ENCODE measurements around the gene FAM47A. TPM values are rescaled to one million over a fixed set of nuclear protein-coding genes. Genes with fewer than 3 reads are reported as not detected.

The FAM47A gene
- not detected for total RNA-seq

- ATAC-seq = no peak
- POLR2A ChIA-PET = no interaction called here
- Mint-ChIP-seq H3K4me1 (no peaks in the 10 kb centered on the region), H3K27me3 (no peaks in the 10 kb centered on the region), H3K4me3 (no peak within 1 kb of the TSS), H3K9me3 (ENCODE audit: low read depth) (peaks cover 3% of the 10 kb centered on the region), H3K27ac (no peak within 1 kb of the TSS), H3K36me3 (ENCODE audit: low read depth) (no peaks in the 10 kb centered on the region)
- intact Hi-C loops (cut with DNase I, micrococcal nuclease) = no loop called here
- CTCF ChIA-PET = no interaction called here
- no peak for DNase-seq
These were observed at the start of gene FAM47A for GRCh38 chrX:34132028-34132427. Gene FAM47A (minus strand): TSS chrX:34132314. CDS start chrX:34132278, 36 bp downstream.

DNA sequence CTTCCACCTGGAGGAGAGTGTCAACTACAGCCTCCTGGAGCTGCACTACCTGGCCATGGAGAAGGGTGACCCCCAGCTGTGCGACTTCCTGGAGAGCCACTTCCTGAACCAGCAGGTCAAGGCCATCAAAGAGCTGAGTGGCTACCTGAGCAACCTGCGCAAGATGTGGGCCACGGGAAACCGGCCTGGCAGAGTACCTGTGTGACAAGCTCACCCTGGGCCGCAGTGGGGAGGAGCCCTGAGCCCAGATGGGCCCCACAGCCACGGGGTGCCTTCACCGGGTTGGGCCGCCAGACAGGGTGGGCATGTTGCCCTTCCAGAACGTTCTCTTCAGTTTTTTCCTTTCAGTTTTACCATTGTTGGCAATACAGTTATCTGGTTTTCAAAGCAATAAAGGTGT lies 15.2 kb upstream of the FAM47A start:
- Mint-ChIP-seq H3K4me3 (no peak overlapping the region), H3K27me3 (no peaks in the 10 kb centered on the region), H3K4me1 (no peaks in the 10 kb centered on the region), H3K9me3 (ENCODE audit: low read depth) (peaks cover 2% of the 10 kb centered on the region), H3K27ac (no peak overlapping the region), H3K36me3 (ENCODE audit: low read depth) (no peaks in the 10 kb centered on the region)
- no peak for DNase-seq
- intact Hi-C loops (cut with DNase I, micrococcal nuclease) = no loop called here
- no peak for ATAC-seq
- POLR2A ChIA-PET = no interaction called here
- CTCF ChIA-PET = no interaction called here

DNA sequence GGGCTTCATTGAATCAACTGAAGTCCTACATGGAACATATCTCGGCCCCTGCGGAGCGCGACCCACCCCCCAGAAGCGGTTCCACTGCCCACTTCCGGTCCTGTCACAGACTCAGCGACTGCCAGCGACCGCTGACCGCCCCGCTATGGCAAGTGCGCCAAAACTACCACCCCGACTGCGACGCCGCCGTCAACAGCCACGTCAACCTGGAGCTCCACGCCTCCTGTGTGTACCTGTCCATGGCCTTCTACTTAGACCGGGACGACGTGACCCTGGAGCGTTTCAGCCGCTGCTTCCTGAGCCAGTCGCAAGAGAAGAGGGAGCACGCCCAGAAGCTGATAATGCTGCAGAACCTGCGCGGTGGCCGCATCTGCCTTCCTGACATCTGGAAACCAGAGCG lies 14.8 kb upstream of the FAM47A start:
- no peak overlapping the region for H3K4me3 Mint-ChIP-seq
- intact Hi-C loops (cut with DNase I, micrococcal nuclease) = no loop called here
- H3K36me3 Mint-ChIP-seq (ENCODE audit: low read depth) = no peaks in the 10 kb centered on the region
- DNase-seq (no peak), ATAC-seq (no peak)
- H3K27ac Mint-ChIP-seq = no peak overlapping the region
- ChIA-PET POLR2A (no interaction called here), CTCF (no interaction called here)
- no peaks in the 10 kb centered on the region for H3K4me1 Mint-ChIP-seq
- H3K27me3 Mint-ChIP-seq = no peaks in the 10 kb centered on the region
- H3K9me3 Mint-ChIP-seq (ENCODE audit: low read depth) = peaks cover 2% of the 10 kb centered on the region

GRCh38 chrX:34144246-34144645 lies 12.1 kb upstream of the FAM47A start:
- intact Hi-C loops (cut with DNase I, micrococcal nuclease) = no loop called here
- H3K4me3 Mint-ChIP-seq = no peak overlapping the region
- DNase-seq = no peak
- no peak for ATAC-seq
- H3K4me1 Mint-ChIP-seq = no peaks in the 10 kb centered on the region
- ChIA-PET POLR2A (no interaction called here), CTCF (no interaction called here)
- no peaks in the 10 kb centered on the region for H3K27me3 Mint-ChIP-seq
- no peak overlapping the region for H3K27ac Mint-ChIP-seq
- H3K36me3 Mint-ChIP-seq (ENCODE audit: low read depth) = no peaks in the 10 kb centered on the region
- peaks cover 2% of the 10 kb centered on the region for H3K9me3 Mint-ChIP-seq (ENCODE audit: low read depth)

DNA sequence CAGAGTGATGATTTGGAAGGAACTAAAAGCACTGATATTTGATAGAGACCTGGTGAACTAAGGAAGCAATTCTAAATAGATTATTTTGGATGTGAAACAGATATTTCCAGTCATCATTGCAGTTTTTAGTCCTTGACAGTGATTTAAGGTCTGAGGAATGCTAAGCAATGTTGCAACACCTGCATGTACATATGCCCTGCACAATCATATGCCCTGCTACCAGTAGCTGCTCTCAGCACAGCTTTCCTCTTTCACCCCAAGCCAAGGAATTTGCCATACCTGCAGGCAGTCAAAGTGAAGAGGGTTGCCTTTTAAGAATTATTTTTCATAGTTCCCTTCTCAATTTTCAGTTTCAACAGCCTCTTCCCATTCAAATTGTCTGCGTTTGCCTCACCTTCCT lies 8.7 kb upstream of the FAM47A start:
- CTCF ChIA-PET = no interaction called here

DNA sequence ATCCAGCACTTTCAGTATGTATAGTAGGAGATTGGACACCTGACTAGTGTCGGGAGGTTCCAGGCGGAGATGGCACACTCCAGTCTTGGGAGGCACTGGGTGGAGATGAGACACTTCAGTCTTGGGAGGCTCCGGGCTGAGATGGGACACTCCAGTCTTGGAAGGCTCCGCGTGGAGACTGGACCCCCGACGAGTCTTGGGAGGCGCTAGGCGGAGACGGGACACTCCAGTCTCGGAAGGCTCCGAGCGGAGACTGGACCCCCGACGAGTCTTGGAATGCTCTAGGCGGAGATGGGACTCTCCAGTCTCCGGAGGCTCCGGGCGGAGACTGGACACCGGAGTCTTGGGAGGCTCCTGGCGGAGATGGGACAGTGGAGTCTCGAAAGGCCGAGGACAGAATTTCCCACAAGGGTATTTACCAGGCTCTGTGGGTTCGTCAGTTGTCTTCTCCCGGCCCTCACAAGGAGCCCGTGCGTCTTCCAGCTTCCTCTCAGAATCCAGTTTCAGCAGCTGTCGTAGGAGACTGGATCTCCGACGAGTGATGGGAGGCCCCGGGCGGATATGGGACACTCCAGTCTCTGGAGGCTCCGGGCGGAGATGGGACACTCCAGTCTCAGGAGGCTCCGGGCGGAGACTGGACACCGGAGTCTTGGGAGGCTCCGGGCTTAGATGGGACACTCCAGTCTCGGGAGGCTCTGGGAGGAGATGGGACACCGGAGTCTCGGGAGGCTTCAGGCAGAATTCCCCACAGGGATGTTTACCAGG lies 952 bp downstream of the FAM47A start:
- no peak for DNase-seq
- no peaks in the 10 kb centered on the region for H3K27me3 Mint-ChIP-seq
- H3K4me3 Mint-ChIP-seq = no peak overlapping the region
- H3K4me1 Mint-ChIP-seq = no peaks in the 10 kb centered on the region
- ChIA-PET CTCF (no interaction called here), POLR2A (no interaction called here)
- intact Hi-C loops (cut with DNase I, micrococcal nuclease) = no loop called here
- no peak overlapping the region for H3K27ac Mint-ChIP-seq
- H3K36me3 Mint-ChIP-seq (ENCODE audit: low read depth) = no peaks in the 10 kb centered on the region
- H3K9me3 Mint-ChIP-seq (ENCODE audit: low read depth) = peaks cover 3% of the 10 kb centered on the region
- no peak for ATAC-seq

More for the DNA sequence above, 8.7 kb upstream of the FAM47A start:
- no peak for DNase-seq
- no peak for ATAC-seq
- H3K9me3 Mint-ChIP-seq (ENCODE audit: low read depth) = peaks cover 2% of the 10 kb centered on the region
- POLR2A ChIA-PET = no interaction called here
- H3K4me3 Mint-ChIP-seq = no peak overlapping the region
- intact Hi-C loops (cut with DNase I, micrococcal nuclease) = no loop called here
- H3K27me3 Mint-ChIP-seq = no peaks in the 10 kb centered on the region
- no peak overlapping the region for H3K27ac Mint-ChIP-seq
- no peaks in the 10 kb centered on the region for H3K36me3 Mint-ChIP-seq (ENCODE audit: low read depth)
- no peaks in the 10 kb centered on the region for H3K4me1 Mint-ChIP-seq

GRCh38 chrX:34130501-34130900 lies 1.6 kb downstream of the FAM47A start:
- ChIA-PET POLR2A (no interaction called here), CTCF (no interaction called here)
- Mint-ChIP-seq H3K36me3 (ENCODE audit: low read depth) (no peaks in the 10 kb centered on the region), H3K27me3 (no peaks in the 10 kb centered on the region), H3K4me1 (no peaks in the 10 kb centered on the region), H3K27ac (no peak overlapping the region), H3K4me3 (no peak overlapping the region), H3K9me3 (ENCODE audit: low read depth) (peaks cover 3% of the 10 kb centered on the region)
- no peak for ATAC-seq
- DNase-seq = no peak
- intact Hi-C loops (cut with DNase I, micrococcal nuclease) = no loop called here

- Mint-ChIP-seq H3K9me3 (ENCODE audit: low read depth) (peaks cover 3% of the 10 kb centered on the region), H3K27ac (no peak overlapping the region), H3K4me1 (no peaks in the 10 kb centered on the region), H3K4me3 (no peak overlapping the region), H3K27me3 (no peaks in the 10 kb centered on the region), H3K36me3 (ENCODE audit: low read depth) (no peaks in the 10 kb centered on the region)
- ChIA-PET CTCF (interaction anchor here (0.6 kb wide), 1 partner anchor 407 kb away, joined by 3 read pairs; no protein-coding TSS in a partner anchor), POLR2A (no interaction called here)
- intact Hi-C loops (cut with DNase I, micrococcal nuclease) = no loop called here
- ATAC-seq = no peak
- no peak for DNase-seq
These were observed 6.1 kb downstream of the FAM47A start for GRCh38 chrX:34126011-34126410.

DNA sequence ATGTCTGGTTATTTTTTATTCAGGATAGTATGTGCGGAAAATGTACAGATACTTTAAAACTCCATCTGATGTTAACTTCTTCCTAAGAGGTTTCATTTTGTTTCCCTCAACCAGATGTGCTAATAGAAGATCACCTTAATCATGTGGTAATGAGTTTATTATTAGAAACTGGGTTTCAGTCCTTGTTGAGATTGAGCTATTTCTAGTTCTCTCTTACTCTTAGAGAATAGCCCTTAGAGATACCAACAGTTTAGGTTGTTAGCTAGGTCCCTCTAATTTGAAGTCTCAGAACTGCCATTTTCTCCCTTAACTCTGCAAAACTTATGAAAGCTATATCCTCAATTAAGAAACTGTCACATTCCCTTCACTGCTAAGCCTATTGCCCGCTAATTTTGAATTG lies 13.0 kb downstream of the FAM47A start:
- H3K4me3 Mint-ChIP-seq = no peak overlapping the region

DNA sequence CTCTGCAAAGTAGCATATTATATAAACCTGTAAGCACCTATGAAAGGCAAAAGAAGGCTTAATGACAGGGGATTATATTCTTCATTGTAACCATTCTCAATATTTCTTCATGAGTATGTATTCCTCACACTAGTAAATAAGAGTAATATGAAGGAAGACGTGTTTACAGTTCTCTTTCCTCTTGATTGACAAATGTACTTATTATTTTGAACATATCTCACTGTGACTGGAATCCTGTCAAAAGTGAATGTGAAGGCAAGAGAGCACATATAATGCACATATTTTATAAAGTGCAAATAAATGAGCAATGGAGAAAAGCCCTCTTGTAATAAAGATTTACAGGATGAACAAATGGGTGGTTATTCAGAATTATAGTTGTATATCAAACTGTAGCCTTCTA lies 19.7 kb downstream of the FAM47A start:
- no peak for DNase-seq
- H3K4me3 Mint-ChIP-seq = no peak overlapping the region
- ChIA-PET POLR2A (no interaction called here), CTCF (no interaction called here)
- H3K27ac Mint-ChIP-seq = no peak overlapping the region
- no peak for ATAC-seq
- H3K27me3 Mint-ChIP-seq = no peaks in the 10 kb centered on the region
- H3K9me3 Mint-ChIP-seq (ENCODE audit: low read depth) = peaks cover 2% of the 10 kb centered on the region
- intact Hi-C loops (cut with DNase I, micrococcal nuclease) = no loop called here
- no peaks in the 10 kb centered on the region for H3K36me3 Mint-ChIP-seq (ENCODE audit: low read depth)
- no peaks in the 10 kb centered on the region for H3K4me1 Mint-ChIP-seq

More for the DNA sequence above, 13.0 kb downstream of the FAM47A start:
- POLR2A ChIA-PET = no interaction called here
- ATAC-seq = no peak
- H3K27ac Mint-ChIP-seq = no peak overlapping the region
- CTCF ChIA-PET = no interaction called here
- no peaks in the 10 kb centered on the region for H3K27me3 Mint-ChIP-seq
- H3K9me3 Mint-ChIP-seq (ENCODE audit: low read depth) = no peaks in the 10 kb centered on the region
- DNase-seq = no peak
- no peaks in the 10 kb centered on the region for H3K36me3 Mint-ChIP-seq (ENCODE audit: low read depth)
- intact Hi-C loops (cut with DNase I, micrococcal nuclease) = no loop called here
- no peaks in the 10 kb centered on the region for H3K4me1 Mint-ChIP-seq
